Measurements from ENCODE around the gene TNFRSF8. TPM values are rescaled to one million over a fixed set of nuclear protein-coding genes. Genes with fewer than 3 reads are reported as not detected.
A peak's percentile ranks its signal among the peaks of the same experiment; 100 is the strongest.

The TNFRSF8 gene
- total RNA-seq, 4 donors from 2014 or later: 0.18 to 1.2 (median 0.76) TPM; not detected in 1

GRCh38 chr1:12082988-12083387 lies 19.9 kb downstream of the TNFRSF8 start:
- WGBS, 2 donors: 85 to 86% methylated on average over 2 to 4 of the region's 4 CpGs
- peaks cover 0 to 10% (median 0%) of the 10 kb centered on the region in 3 donors for H3K9me3 ChIP-seq
- H3K36me3 ChIP-seq: no peaks in the 10 kb centered on the region
- no peak overlapping the region for H3K27ac ChIP-seq
- intact Hi-C loops (cut with DNase I): no loop called here
- TF ChIP-seq CTCF (IDR thresholded peaks at IDR 0.05): no peak
- TF ChIP-seq POLR2A (IDR thresholded peaks at IDR 0.05): no peak
- H3K4me1 ChIP-seq: peaks cover 0 to 12% (median 4%) of the 10 kb centered on the region in 3 donors
- peaks cover 0 to 33% (median 0%) of the 10 kb centered on the region in 4 donors for H3K27me3 ChIP-seq
- no peak for DNase-seq
- no peak overlapping the region for H3K4me3 ChIP-seq

GRCh38 chr1:12083766-12084165 lies 20.7 kb downstream of the TNFRSF8 start:
- Histone ChIP-seq H3K4me3 (no peak overlapping the region), H3K27me3 (peaks cover 0 to 25% (median 0%) of the 10 kb centered on the region in 4 donors), H3K9me3 (peaks cover 0 to 10% (median 0%) of the 10 kb centered on the region in 3 donors), H3K36me3 (no peaks in the 10 kb centered on the region), H3K4me1 (peaks cover 0 to 18% (median 6%) of the 10 kb centered on the region in 3 donors), H3K27ac (no peak overlapping the region)
- 73% methylated on average over 8 of the region's 8 CpGs for WGBS, 2 donors
- intact Hi-C loops (cut with DNase I): no loop called here
- no peak for TF ChIP-seq CTCF (IDR thresholded peaks at IDR 0.05)
- no peak for TF ChIP-seq POLR2A (IDR thresholded peaks at IDR 0.05)
- no peak for DNase-seq

- Histone ChIP-seq H3K9me3 (peaks cover 0 to 10% (median 0%) of the 10 kb centered on the region in 3 donors), H3K27ac (no peak overlapping the region), H3K27me3 (peaks cover 0 to 6% (median 0%) of the 10 kb centered on the region in 4 donors), H3K36me3 (no peaks in the 10 kb centered on the region), H3K4me1 (peaks cover 0 to 18% (median 4%) of the 10 kb centered on the region in 3 donors), H3K4me3 (no peak overlapping the region)
- DNase-seq: no peak
- WGBS, 2 donors: 70 to 88% methylated on average over 3 to 9 of the region's 14 CpGs
- intact Hi-C loops (cut with DNase I): no loop called here
- TF ChIP-seq CTCF (IDR thresholded peaks at IDR 0.05) (no peak), POLR2A (IDR thresholded peaks at IDR 0.05) (no peak)
Measured at GRCh38 chr1:12085643-12086260, 22.6 kb downstream of the TNFRSF8 start.

GRCh38 chr1:12087797-12088314 lies 24.8 kb downstream of the TNFRSF8 start:
- intact Hi-C loops (cut with DNase I): no loop called here

More at GRCh38 chr1:12087797-12088314, 24.8 kb downstream of the TNFRSF8 start:
- H3K36me3 ChIP-seq: no peaks in the 10 kb centered on the region
- no peak for DNase-seq
- H3K27me3 ChIP-seq: no peaks in the 10 kb centered on the region
- peak overlapping the region in 1 of 4 donors; percentile 5 for H3K27ac ChIP-seq
- H3K4me1 ChIP-seq: peaks cover 0 to 18% (median 4%) of the 10 kb centered on the region in 3 donors
- TF ChIP-seq POLR2A (IDR thresholded peaks at IDR 0.05): no peak
- TF ChIP-seq CTCF (IDR thresholded peaks at IDR 0.05): no peak
- 34 to 64% methylated on average over 3 to 7 of the region's 9 CpGs for WGBS, 2 donors
- H3K4me3 ChIP-seq: no peak overlapping the region
- H3K9me3 ChIP-seq: peaks cover 0 to 7% (median 0%) of the 10 kb centered on the region in 3 donors

All from esophagus squamous epithelium (tissue), 5 donors.